Neural progenitor cell (in vitro differentiated cells): Measurements from ENCODE around the gene UBE2D3. TPM values are rescaled to one million over a fixed set of nuclear protein-coding genes. Genes with fewer than 3 reads are reported as not detected.

Experiments used
- DNase-seq: peaks from one replicate; pipeline ENCODE4 v3.0.0-alpha.2; 2016; ENCODE audit warnings: low spot score
- H2AFZ ChIP-seq: fragments of 200-600 bp; sonication (generic); replicated peaks from 2 replicates; pipeline ENCODE4 v1.6.1; 2016; ENCODE audit warnings: antibody characterized with exemption
- H3F3A ChIP-seq: fragments of 200-600 bp; sonication (generic); 2 replicates; pipeline ENCODE4 v1.6.1; 2016; ENCODE audit warnings: antibody characterized with exemption, low read depth
- H3K27ac ChIP-seq: fragments of 200-600 bp; sonication (generic); 2 replicates; pipeline ENCODE4 v1.5.1; 2016; ENCODE audit warnings: mild to moderate bottlenecking
- H3K27me3 ChIP-seq: fragments of 200-600 bp; sonication (generic); 2 replicates; pipeline ENCODE4 v1.6.1; 2016; ENCODE audit warnings: mild to moderate bottlenecking, moderate library complexity
- H3K36me3 ChIP-seq: fragments of 200-600 bp; sonication (generic); 2 replicates; pipeline ENCODE4 v1.5.1; 2016
- H3K4me1 ChIP-seq: fragments of 200-600 bp; sonication (generic); 2 replicates; pipeline ENCODE4 v1.6.1; 2016; ENCODE audit warnings: mixed run types
- H3K4me2 ChIP-seq: fragments of 200-600 bp; sonication (generic); 2 replicates; pipeline ENCODE4 v1.6.1; 2016
- H3K4me3 ChIP-seq: fragments of 200-600 bp; sonication (generic); 2 replicates; pipeline ENCODE4 v1.5.1; 2016
- H3K79me2 ChIP-seq: fragments of 200-600 bp; sonication (generic); 2 replicates; pipeline ENCODE4 v1.6.1; 2016; ENCODE audit warnings: low read depth
- H3K9ac ChIP-seq: fragments of 200-600 bp; sonication (generic); 2 replicates; pipeline ENCODE4 v1.6.1; 2016
- H3K9me3 ChIP-seq: fragments of 200-600 bp; sonication (generic); 2 replicates; pipeline ENCODE4 v1.5.1; 2016; ENCODE audit warnings: low read depth
- H4K20me1 ChIP-seq: fragments of 200-600 bp; sonication (generic); 2 replicates; pipeline ENCODE4 v1.6.1; 2016; ENCODE audit warnings: low read depth
- H3K27ac Mint-ChIP-seq: 3 replicates; pipeline ENCODE4 v1.8.0; 2021; ENCODE audit warnings: mixed read lengths
- H3K27me3 Mint-ChIP-seq: 2 replicates; pipeline ENCODE4 v1.8.0; 2022; ENCODE audit warnings: low read depth, mild to moderate bottlenecking, inconsistent platforms, moderate library complexity, mixed read lengths; ENCODE audit not compliant: insufficient read depth
- H3K36me3 Mint-ChIP-seq: 3 replicates; pipeline ENCODE4 v1.8.0; 2021; ENCODE audit warnings: mixed read lengths
- H3K4me1 Mint-ChIP-seq: 3 replicates; pipeline ENCODE4 v1.8.0; 2021; ENCODE audit warnings: mixed read lengths
- H3K4me3 Mint-ChIP-seq: 3 replicates; pipeline ENCODE4 v1.8.0; 2021; ENCODE audit warnings: mild to moderate bottlenecking, moderate library complexity, mixed read lengths
- H3K9me3 Mint-ChIP-seq: 3 replicates; pipeline ENCODE4 v1.8.0; 2020; ENCODE audit warnings: mixed read lengths
- CTCF ChIP-seq: fragments of 200-600 bp; sonication (generic); IDR thresholded peaks from 2 replicates; pipeline ENCODE4 v1.5.1; 2017; ENCODE audit warnings: antibody characterized with exemption, mild to moderate bottlenecking
- EZH2 ChIP-seq: fragments of 200-600 bp; sonication (generic); IDR thresholded peaks from 2 replicates; pipeline ENCODE4 v1.6.1; 2017; ENCODE audit warnings: antibody characterized with exemption, mild to moderate bottlenecking, moderate library complexity
- EZH2phosphoT487 ChIP-seq: fragments of 200-600 bp; sonication (generic); IDR thresholded peaks from 2 replicates; pipeline ENCODE4 v1.6.1; 2017; ENCODE audit warnings: antibody characterized with exemption
- total RNA-seq: library from RNA; depleted of rRNA; stranded (reverse); fragments of >200 nt; gene quantifications from 2 replicates; pipeline ENCODE4 v1.2.3, GENCODE V29; 2015; ENCODE audit warnings: low replicate concordance

The UBE2D3 gene
- total RNA-seq, 1 donor from 2014 or later, result 573 TPM

- Histone ChIP-seq H3K79me2 (peaks cover 84% of the 10 kb centered on the region), H3K4me3 (peak overlapping the region; percentile 93), H3K9ac (peak overlapping the region; percentile 29), H3K9me3 (no peaks in the 10 kb centered on the region), H3K27ac (peak overlapping the region; percentile 99), H3K4me2 (peak overlapping the region; percentile 79), H3K4me1 (peaks cover 20% of the 10 kb centered on the region), H3F3A (peaks cover 38% of the 10 kb centered on the region), H2AFZ (peak overlapping the region; percentile 34), H3K27me3 (no peaks in the 10 kb centered on the region), H4K20me1 (peaks cover 34% of the 10 kb centered on the region), H3K36me3 (no peaks in the 10 kb centered on the region)
- Mint-ChIP-seq H3K4me1 (peaks cover 14% of the 10 kb centered on the region), H3K27ac (no peak overlapping the region), H3K9me3 (no peaks in the 10 kb centered on the region), H3K4me3 (no peak overlapping the region), H3K27me3 (peaks cover 3% of the 10 kb centered on the region), H3K36me3 (peaks cover 9% of the 10 kb centered on the region)
- no peak for TF ChIP-seq EZH2
- no peak for TF ChIP-seq EZH2phosphoT487
- no peak for TF ChIP-seq CTCF
- no peak for DNase-seq
Measured at GRCh38 chr4:102828497-102828808, 1.1 kb upstream of the UBE2D3 start.

- Histone ChIP-seq H3K4me3 (peak overlapping the region; percentile 93), H2AFZ (peak overlapping the region; percentile 34), H3F3A (peaks cover 38% of the 10 kb centered on the region), H3K9ac (peak overlapping the region; percentile 98), H3K4me2 (peak overlapping the region; percentile 79), H3K36me3 (no peaks in the 10 kb centered on the region), H3K27me3 (no peaks in the 10 kb centered on the region), H3K4me1 (peaks cover 20% of the 10 kb centered on the region), H3K79me2 (peaks cover 85% of the 10 kb centered on the region), H4K20me1 (peaks cover 36% of the 10 kb centered on the region), H3K9me3 (no peaks in the 10 kb centered on the region), H3K27ac (peak overlapping the region; percentile 99)
- TF ChIP-seq CTCF (peak; percentile 6), EZH2phosphoT487 (no peak)
- Mint-ChIP-seq H3K4me1 (peaks cover 15% of the 10 kb centered on the region), H3K4me3 (no peak overlapping the region), H3K27me3 (peaks cover 3% of the 10 kb centered on the region), H3K36me3 (peaks cover 15% of the 10 kb centered on the region), H3K9me3 (peaks cover 3% of the 10 kb centered on the region), H3K27ac (no peak overlapping the region)
- DNase-seq, result peak; percentile 99
Measured at GRCh38 chr4:102827674-102828496, 534 bp upstream of the UBE2D3 start.

GRCh38 chr4:102826105-102826889 lies 1.1 kb downstream of the UBE2D3 start:
- peak overlapping the region; percentile 99 for H3K27ac ChIP-seq
- H3K4me3 ChIP-seq, result peak overlapping the region; percentile 93
- H3F3A ChIP-seq, result peaks cover 38% of the 10 kb centered on the region
- no peak overlapping the region for H3K27ac Mint-ChIP-seq
- peaks cover 51% of the 10 kb centered on the region for H4K20me1 ChIP-seq
- H3K27me3 ChIP-seq, result no peaks in the 10 kb centered on the region
- H3K9ac ChIP-seq, result peak overlapping the region; percentile 98
- no peak overlapping the region for H2AFZ ChIP-seq
- no peak for TF ChIP-seq EZH2
- no peak for TF ChIP-seq CTCF
- TF ChIP-seq EZH2phosphoT487, result no peak
- H3K9me3 Mint-ChIP-seq, result peaks cover 12% of the 10 kb centered on the region
- H3K4me1 ChIP-seq, result peaks cover 29% of the 10 kb centered on the region
- peak; percentile 41 for DNase-seq
- H3K79me2 ChIP-seq, result peaks cover 88% of the 10 kb centered on the region
- peaks cover 3% of the 10 kb centered on the region for H3K27me3 Mint-ChIP-seq
- no peaks in the 10 kb centered on the region for H3K9me3 ChIP-seq
- H3K4me1 Mint-ChIP-seq, result peaks cover 16% of the 10 kb centered on the region
- no peak overlapping the region for H3K4me3 Mint-ChIP-seq
- H3K36me3 Mint-ChIP-seq, result peaks cover 27% of the 10 kb centered on the region
- H3K4me2 ChIP-seq, result peak overlapping the region; percentile 79
- H3K36me3 ChIP-seq, result no peaks in the 10 kb centered on the region
